ENCODE results near the gene ZYG11A. TPM values are rescaled to one million over a fixed set of nuclear protein-coding genes. Genes with fewer than 3 reads are reported as not detected.

Gene ZYG11A
- total RNA-seq, 2 experiments from 2014 or later = 0.11 to 0.16 TPM

- no peak overlapping the region for H3K4me3 ChIP-seq (ENCODE audit: low read length)
- peaks cover 28% of the 10 kb centered on the region for H3K4me1 Mint-ChIP-seq (ENCODE audit: low read depth)
- H3K36me3 ChIP-seq (ENCODE audit: insufficient read depth, low read length) = peaks cover 14% of the 10 kb centered on the region
- CTCF ChIA-PET = no interaction called here
- DNase-seq (no peak), ATAC-seq (ENCODE audit: poor library complexity) (no peak)
- H3K27me3 ChIP-seq (ENCODE audit: control insufficient read depth in 1 of 2, insufficient read depth in 2 of 2, low read length in 2 of 2) = no peaks in the 10 kb centered on the region
- H3K27me3 Mint-ChIP-seq = no peaks in the 10 kb centered on the region
- H3K4me1 ChIP-seq (ENCODE audit: insufficient read depth, low read length) = peaks cover 12% of the 10 kb centered on the region
- no peak overlapping the region for H3K27ac ChIP-seq (ENCODE audit: low read depth in 1 of 2, low read length in 2 of 2)
- POLR2A ChIA-PET = no interaction called here
- TF ChIP-seq CTCF (IDR thresholded peaks at IDR 0.05) = no peak
- H3K9me3 ChIP-seq (ENCODE audit: control insufficient read depth in 1 of 2, insufficient read depth in 1 of 2, low read length in 2 of 2) = no peaks in the 10 kb centered on the region
- H3K36me3 Mint-ChIP-seq (ENCODE audit: low read depth) = peaks cover 15% of the 10 kb centered on the region
- no peaks in the 10 kb centered on the region for H3K9me3 Mint-ChIP-seq
- H3K4me3 Mint-ChIP-seq = no peak overlapping the region
- intact Hi-C loops (cut with DNase I, micrococcal nuclease) = no loop called here
- H3K27ac Mint-ChIP-seq = no peak overlapping the region
These were observed 73.3 kb downstream of the ZYG11A start for GRCh38 chr1:52915855-52916220.

GRCh38 chr1:52916241-52916975 is 73.8 kb downstream of the ZYG11A start:
- Mint-ChIP-seq H3K9me3 (no peaks in the 10 kb centered on the region), H3K4me1 (ENCODE audit: low read depth) (peaks cover 28% of the 10 kb centered on the region), H3K27me3 (no peaks in the 10 kb centered on the region), H3K27ac (no peak overlapping the region), H3K36me3 (ENCODE audit: low read depth) (peaks cover 9% of the 10 kb centered on the region), H3K4me3 (no peak overlapping the region)
- DNase-seq (no peak), ATAC-seq (ENCODE audit: poor library complexity) (no peak)
- no peaks in the 10 kb centered on the region for H3K9me3 ChIP-seq (ENCODE audit: control insufficient read depth in 1 of 2, insufficient read depth in 1 of 2, low read length in 2 of 2)
- ChIA-PET POLR2A (no interaction called here), CTCF (no interaction called here)
- no peaks in the 10 kb centered on the region for H3K27me3 ChIP-seq (ENCODE audit: control insufficient read depth in 1 of 2, insufficient read depth in 2 of 2, low read length in 2 of 2)
- peaks cover 17% of the 10 kb centered on the region for H3K4me1 ChIP-seq (ENCODE audit: insufficient read depth, low read length)
- H3K4me3 ChIP-seq (ENCODE audit: low read length) = no peak overlapping the region
- H3K27ac ChIP-seq (ENCODE audit: low read depth in 1 of 2, low read length in 2 of 2) = no peak overlapping the region
- peaks cover 11% of the 10 kb centered on the region for H3K36me3 ChIP-seq (ENCODE audit: insufficient read depth, low read length)
- intact Hi-C loops (cut with DNase I, micrococcal nuclease) = no loop called here
- TF ChIP-seq CTCF (IDR thresholded peaks at IDR 0.05) = no peak

- no peaks in the 10 kb centered on the region for H3K9me3 ChIP-seq (ENCODE audit: control insufficient read depth in 1 of 2, insufficient read depth in 1 of 2, low read length in 2 of 2)
- DNase-seq = no peak
- H3K27ac ChIP-seq (ENCODE audit: low read depth in 1 of 2, low read length in 2 of 2) = no peak overlapping the region
- H3K27ac Mint-ChIP-seq = no peak overlapping the region
- CTCF ChIA-PET = interaction anchor here (0.5 kb wide), 1 partner anchor 766 kb away, joined by 3 read pairs; no protein-coding TSS in a partner anchor
- no peak for TF ChIP-seq CTCF (IDR thresholded peaks at IDR 0.05)
- H3K27me3 Mint-ChIP-seq = no peaks in the 10 kb centered on the region
- no peak overlapping the region for H3K4me3 ChIP-seq (ENCODE audit: low read length)
- H3K9me3 Mint-ChIP-seq = no peaks in the 10 kb centered on the region
- H3K27me3 ChIP-seq (ENCODE audit: control insufficient read depth in 1 of 2, insufficient read depth in 2 of 2, low read length in 2 of 2) = no peaks in the 10 kb centered on the region
- peaks cover 9% of the 10 kb centered on the region for H3K36me3 Mint-ChIP-seq (ENCODE audit: low read depth)
- H3K36me3 ChIP-seq (ENCODE audit: insufficient read depth, low read length) = peaks cover 6% of the 10 kb centered on the region
- peaks cover 25% of the 10 kb centered on the region for H3K4me1 ChIP-seq (ENCODE audit: insufficient read depth, low read length)
- intact Hi-C loops (cut with DNase I, micrococcal nuclease) = no loop called here
- peaks cover 33% of the 10 kb centered on the region for H3K4me1 Mint-ChIP-seq (ENCODE audit: low read depth)
- no peak for ATAC-seq (ENCODE audit: poor library complexity)
- POLR2A ChIA-PET = interaction anchor here (0.6 to 1.5 kb wide), 2 partner anchors 10 to 1077 kb away, joined by 3 to 7 read pairs; partner anchors contain the start of gene SCP2
- no peak overlapping the region for H3K4me3 Mint-ChIP-seq
These were observed 74.6 kb downstream of the ZYG11A start for GRCh38 chr1:52917156-52917555.
